Activated CD4-positive, alpha-beta T cell treated with anti-CD3 and anti-CD28 coated beads, Interleukin-2, amount 10 ng/mL, durations not matched to agents 7 days and 5 days (primary cell): ENCODE measurements around the gene CHRNA9. TPM values are rescaled to one million over a fixed set of nuclear protein-coding genes. Genes with fewer than 3 reads are reported as not detected.
"Not testable (repeated sequence)": the region's sequence is repeated elsewhere in the genome, so short reads cannot be mapped to it uniquely, and the experiment has no call there.

Experiments
- CTCF ChIA-PET: fragments of 350-600 bp; sonication (Branson Sonifier 250); formaldehyde crosslinking; loops from one replicate; lab custom pipeline; 2021; ENCODE audit warnings: antibody characterized with exemption; lab: Charles Lee
- POLR2A ChIA-PET: fragments of 350-600 bp; sonication (Branson Sonifier 250); formaldehyde crosslinking; loops from one replicate; lab custom pipeline; 2021; ENCODE audit warnings: antibody characterized with exemption; lab: Charles Lee
- DNase-seq: peaks from one replicate; pipeline ENCODE4 v3.0.0-alpha.2; 2020
- H3K27ac Mint-ChIP-seq: one replicate; pipeline ENCODE4 v1.8.0; 2021; ENCODE audit warnings: mild to moderate bottlenecking, moderate library complexity, mixed read lengths
- H3K27me3 Mint-ChIP-seq: one replicate; pipeline ENCODE4 v1.8.0; 2021; ENCODE audit warnings: mixed read lengths
- H3K36me3 Mint-ChIP-seq: one replicate; pipeline ENCODE4 v1.8.0; 2021; ENCODE audit warnings: low read depth, mixed read lengths
- H3K4me1 Mint-ChIP-seq: one replicate; pipeline ENCODE4 v1.8.0; 2021; ENCODE audit warnings: mixed read lengths
- H3K4me3 Mint-ChIP-seq: one replicate; pipeline ENCODE4 v1.8.0; 2021; ENCODE audit warnings: mild to moderate bottlenecking, moderate library complexity, mixed read lengths
- H3K9me3 Mint-ChIP-seq: one replicate; pipeline ENCODE4 v1.8.0; 2021; ENCODE audit warnings: mixed read lengths
- total RNA-seq, 2 experiments: library from RNA; stranded (reverse); gene quantifications; one replicate each; pipeline ENCODE4 v1.2.3, GENCODE V29; 2021

The CHRNA9 gene
- total RNA-seq, 2 experiments from 2014 or later = not detected

DNA sequence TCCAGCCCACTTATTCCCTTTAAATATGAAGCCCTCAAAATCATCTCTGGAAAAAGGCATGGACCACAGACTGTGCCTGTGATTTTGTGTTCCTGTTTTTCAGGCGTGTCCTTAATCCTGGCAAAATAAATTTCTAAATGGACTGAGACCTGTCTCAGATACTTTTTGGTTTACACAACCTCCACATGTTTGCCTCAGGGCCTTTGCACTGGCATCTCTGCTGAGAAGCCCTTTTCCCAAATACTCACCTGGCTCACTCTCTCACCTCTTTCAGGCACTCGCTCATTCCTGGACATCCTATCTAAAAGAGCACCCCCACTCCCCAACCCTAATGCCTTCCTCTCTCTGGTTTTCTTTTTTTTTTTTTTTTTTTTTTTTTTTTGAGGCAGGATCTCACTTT lies 40.5 kb downstream of the CHRNA9 start:
- Mint-ChIP-seq H3K27ac (no peak overlapping the region), H3K4me3 (no peak overlapping the region), H3K9me3 (no peaks in the 10 kb centered on the region), H3K36me3 (no peaks in the 10 kb centered on the region), H3K4me1 (no peaks in the 10 kb centered on the region), H3K27me3 (no peaks in the 10 kb centered on the region)
- DNase-seq = no peak
- ChIA-PET CTCF (no interaction called here), POLR2A (no interaction called here)

- POLR2A ChIA-PET = interaction anchor here (0.5 kb wide), 1 partner anchor 954 kb away, joined by 4 read pairs; no protein-coding TSS in a partner anchor
- no peak for DNase-seq
- H3K27me3 Mint-ChIP-seq = no peaks in the 10 kb centered on the region
- H3K27ac Mint-ChIP-seq = no peak overlapping the region
- CTCF ChIA-PET = no interaction called here
- no peaks in the 10 kb centered on the region for H3K9me3 Mint-ChIP-seq
- H3K4me1 Mint-ChIP-seq = peaks cover 2% of the 10 kb centered on the region
- no peak overlapping the region for H3K4me3 Mint-ChIP-seq
- no peaks in the 10 kb centered on the region for H3K36me3 Mint-ChIP-seq
Measured at GRCh38 chr4:40377512-40378365, 42.6 kb downstream of the CHRNA9 start.

- no peak overlapping the region for H3K27ac Mint-ChIP-seq
- no peaks in the 10 kb centered on the region for H3K36me3 Mint-ChIP-seq
- peaks cover 4% of the 10 kb centered on the region for H3K27me3 Mint-ChIP-seq
- POLR2A ChIA-PET = no interaction called here
- H3K9me3 Mint-ChIP-seq = no peaks in the 10 kb centered on the region
- no peak overlapping the region for H3K4me3 Mint-ChIP-seq
- CTCF ChIA-PET = interaction anchor here (1.3 kb wide), 1 partner anchor 11 kb away, joined by 3 read pairs; no protein-coding TSS in a partner anchor
- peaks cover 4% of the 10 kb centered on the region for H3K4me1 Mint-ChIP-seq
- DNase-seq = no peak
Measured at GRCh38 chr4:40378619-40379018, 43.5 kb downstream of the CHRNA9 start.

DNA sequence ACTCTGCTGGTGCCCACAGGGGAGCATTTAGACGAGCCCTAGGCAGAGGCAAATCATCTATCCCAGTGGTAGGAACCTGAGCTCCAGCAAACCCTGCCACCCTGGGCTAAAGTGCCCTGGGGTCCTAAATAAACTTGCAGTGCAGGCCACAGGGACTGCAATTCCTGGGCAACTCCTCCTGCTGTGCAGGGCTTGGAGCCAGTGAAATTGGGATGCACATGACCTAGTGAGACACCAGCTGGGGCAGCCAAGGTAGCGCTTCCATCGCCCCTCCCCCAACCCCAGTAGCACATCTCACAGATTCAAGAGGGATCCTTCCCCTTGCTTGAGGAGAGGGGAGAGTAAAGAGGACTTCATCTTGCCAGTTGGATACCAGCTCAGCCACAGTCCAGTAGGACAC lies 44.1 kb downstream of the CHRNA9 start:
- Mint-ChIP-seq H3K4me1 (peaks cover 4% of the 10 kb centered on the region), H3K27me3 (peaks cover 4% of the 10 kb centered on the region), H3K9me3 (no peaks in the 10 kb centered on the region), H3K27ac (no peak overlapping the region), H3K36me3 (no peaks in the 10 kb centered on the region), H3K4me3 (no peak overlapping the region)
- CTCF ChIA-PET = interaction anchor here (0.6 to 1.3 kb wide), 2 partner anchors 12 to 18 kb away, joined by 3 to 4 read pairs; no protein-coding TSS in a partner anchor
- POLR2A ChIA-PET = no interaction called here
- no peak for DNase-seq

DNA sequence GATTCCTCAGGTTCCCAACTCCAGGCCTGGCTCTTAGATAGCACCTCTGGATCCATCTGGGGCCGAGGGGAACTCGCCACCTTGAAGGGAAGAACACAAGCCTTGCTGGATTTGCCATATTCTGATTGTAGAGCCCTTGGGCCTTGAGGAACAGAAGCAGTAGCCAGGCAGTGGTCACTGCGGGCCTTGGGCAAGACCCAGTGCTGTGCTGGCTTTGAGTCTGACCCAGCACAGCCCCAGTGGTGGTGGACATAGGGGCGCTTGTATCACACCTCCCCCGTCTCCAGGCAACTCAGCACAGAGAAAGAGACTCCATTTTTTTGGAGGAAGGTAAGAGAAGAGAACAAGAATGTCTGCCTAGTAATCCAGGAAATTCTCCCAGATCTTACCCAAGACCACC lies 45.5 kb downstream of the CHRNA9 start:
- Mint-ChIP-seq H3K27ac (no peak overlapping the region), H3K36me3 (no peaks in the 10 kb centered on the region), H3K4me1 (peaks cover 5% of the 10 kb centered on the region), H3K9me3 (no peaks in the 10 kb centered on the region), H3K27me3 (peaks cover 4% of the 10 kb centered on the region), H3K4me3 (no peak overlapping the region)
- no peak for DNase-seq
- ChIA-PET POLR2A (no interaction called here), CTCF (interaction anchor here (0.6 to 1.6 kb wide), 3 partner anchors 10 to 1449 kb away, joined by 3 to 5 read pairs (median 3); no protein-coding TSS in a partner anchor)

DNA sequence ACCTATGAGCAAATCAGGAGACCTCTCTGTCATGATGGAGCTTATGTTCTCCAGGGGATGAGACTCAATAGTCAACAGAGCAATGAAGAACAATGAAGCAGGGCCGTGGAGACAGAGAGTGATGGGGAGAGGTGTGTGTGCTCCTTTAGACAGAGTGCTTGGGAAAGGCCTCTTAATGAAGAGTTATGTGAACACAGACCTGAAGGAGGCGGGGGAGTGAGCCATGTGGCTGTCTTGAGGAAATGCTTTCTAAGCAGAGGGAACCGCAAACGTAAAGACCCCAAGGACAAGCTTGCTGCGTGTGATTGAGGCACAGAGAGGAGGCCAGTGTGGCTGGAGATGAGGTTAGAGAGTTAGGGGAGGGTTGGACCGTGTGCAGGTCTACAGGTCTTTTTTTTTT lies 53.1 kb downstream of the CHRNA9 start:
- ChIA-PET CTCF (interaction anchor here (1.2 kb wide), 1 partner anchor 28 kb away, joined by 3 read pairs; no protein-coding TSS in a partner anchor), POLR2A (no interaction called here)
- no peaks in the 10 kb centered on the region for H3K36me3 Mint-ChIP-seq
- H3K4me1 Mint-ChIP-seq = peaks cover 4% of the 10 kb centered on the region
- peaks cover 4% of the 10 kb centered on the region for H3K27me3 Mint-ChIP-seq
- no peak overlapping the region for H3K27ac Mint-ChIP-seq
- H3K9me3 Mint-ChIP-seq = no peaks in the 10 kb centered on the region
- DNase-seq = no peak
- H3K4me3 Mint-ChIP-seq = no peak overlapping the region

GRCh38 chr4:40389986-40390385 lies 54.9 kb downstream of the CHRNA9 start:
- CTCF ChIA-PET = interaction anchor here (0.6 kb wide), 1 partner anchor 297 kb away, joined by 3 read pairs; no protein-coding TSS in a partner anchor
- no peak overlapping the region for H3K27ac Mint-ChIP-seq
- no peak overlapping the region for H3K4me3 Mint-ChIP-seq
- H3K36me3 Mint-ChIP-seq = no peaks in the 10 kb centered on the region
- H3K27me3 Mint-ChIP-seq = peaks cover 2% of the 10 kb centered on the region
- H3K9me3 Mint-ChIP-seq = no peaks in the 10 kb centered on the region
- no peak for DNase-seq
- peaks cover 4% of the 10 kb centered on the region for H3K4me1 Mint-ChIP-seq
- POLR2A ChIA-PET = no interaction called here

GRCh38 chr4:40392241-40392640 lies 57.1 kb downstream of the CHRNA9 start:
- POLR2A ChIA-PET, H3K27ac Mint-ChIP-seq, DNase-seq, H3K36me3 Mint-ChIP-seq, H3K27me3 Mint-ChIP-seq, H3K9me3 Mint-ChIP-seq, H3K4me1 Mint-ChIP-seq, H3K4me3 Mint-ChIP-seq, CTCF ChIA-PET: not testable (repeated sequence)

DNA sequence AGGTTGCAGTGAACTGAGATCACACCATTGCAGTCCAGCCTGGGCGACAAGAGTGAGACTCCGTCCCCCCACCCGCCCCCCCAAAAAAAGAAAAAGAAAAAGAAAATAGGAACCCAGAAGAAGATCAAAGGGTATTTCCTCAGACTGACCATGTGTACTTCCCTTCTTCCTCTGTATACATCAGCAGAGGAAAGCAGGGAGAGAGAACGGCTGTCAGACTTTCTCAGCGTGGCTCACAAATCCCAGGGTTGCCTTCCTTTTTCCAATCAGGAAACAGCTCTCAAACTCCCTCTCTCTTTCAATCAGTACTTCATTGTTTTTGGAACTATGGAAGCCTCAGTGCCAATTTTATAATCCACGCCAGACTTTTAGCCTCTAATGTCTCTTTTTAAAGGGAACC lies 59.1 kb downstream of the CHRNA9 start:
- peaks cover 4% of the 10 kb centered on the region for H3K27me3 Mint-ChIP-seq
- H3K9me3 Mint-ChIP-seq = no peaks in the 10 kb centered on the region
- ChIA-PET CTCF (interaction anchor here (0.7 kb wide), 1 partner anchor 201 kb away, joined by 3 read pairs; no protein-coding TSS in a partner anchor), POLR2A (no interaction called here)
- no peaks in the 10 kb centered on the region for H3K36me3 Mint-ChIP-seq
- DNase-seq = no peak
- no peaks in the 10 kb centered on the region for H3K4me1 Mint-ChIP-seq
- H3K27ac Mint-ChIP-seq = no peak overlapping the region
- H3K4me3 Mint-ChIP-seq = no peak overlapping the region

- Mint-ChIP-seq H3K27ac (no peak overlapping the region), H3K27me3 (peaks cover 4% of the 10 kb centered on the region), H3K36me3 (no peaks in the 10 kb centered on the region), H3K4me3 (no peak overlapping the region), H3K4me1 (no peaks in the 10 kb centered on the region), H3K9me3 (no peaks in the 10 kb centered on the region)
- POLR2A ChIA-PET = no interaction called here
- CTCF ChIA-PET = no interaction called here
- DNase-seq = no peak
Measured at GRCh38 chr4:40395166-40395900, 60.2 kb downstream of the CHRNA9 start.

DNA sequence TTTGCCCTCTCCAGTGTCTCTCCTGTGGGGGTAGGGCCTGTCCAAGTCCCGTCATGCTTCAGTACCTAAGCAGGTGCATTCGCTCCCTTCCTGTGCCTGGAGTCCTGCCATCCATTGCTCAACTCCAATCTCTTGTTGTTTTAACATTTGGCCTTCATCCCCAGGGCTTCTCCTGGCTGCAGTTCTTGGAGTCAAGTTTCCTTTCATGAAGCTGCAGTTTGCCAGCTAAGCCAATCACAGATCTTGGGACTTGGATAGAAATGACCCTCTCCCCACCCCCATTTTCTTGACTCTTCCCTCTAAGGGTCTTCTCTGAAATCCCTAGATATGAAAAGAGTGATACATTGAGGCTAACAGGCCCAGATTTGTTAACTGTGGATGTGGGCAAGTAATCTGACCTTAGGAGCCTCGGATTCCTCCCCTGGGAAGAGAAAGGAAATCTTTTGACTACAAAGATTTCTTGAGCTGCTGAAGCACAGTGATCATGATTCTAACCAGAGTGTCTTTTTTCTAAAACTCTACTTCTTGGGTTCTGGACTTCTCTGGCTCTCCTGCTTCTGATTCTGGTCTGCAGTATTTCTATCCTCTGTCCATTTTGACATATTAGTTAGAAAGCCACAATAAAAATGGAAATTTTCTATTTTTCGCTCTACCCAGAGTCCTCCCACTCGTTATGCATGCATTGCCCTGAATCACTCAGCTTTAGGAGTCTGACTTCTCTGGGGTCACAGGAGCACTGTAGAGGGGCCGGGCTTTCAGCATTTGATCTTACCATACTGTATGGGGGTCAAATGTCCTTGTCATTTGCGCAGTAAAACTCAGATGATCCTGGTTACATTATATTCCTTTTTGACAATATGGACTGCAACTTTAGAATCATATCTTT lies 61.0 kb downstream of the CHRNA9 start:
- peaks cover 4% of the 10 kb centered on the region for H3K27me3 Mint-ChIP-seq
- DNase-seq = no peak
- no peaks in the 10 kb centered on the region for H3K9me3 Mint-ChIP-seq
- H3K36me3 Mint-ChIP-seq = no peaks in the 10 kb centered on the region
- H3K4me3 Mint-ChIP-seq = no peak overlapping the region
- no peaks in the 10 kb centered on the region for H3K4me1 Mint-ChIP-seq
- CTCF ChIA-PET = no interaction called here
- H3K27ac Mint-ChIP-seq = no peak overlapping the region
- POLR2A ChIA-PET = no interaction called here

DNA sequence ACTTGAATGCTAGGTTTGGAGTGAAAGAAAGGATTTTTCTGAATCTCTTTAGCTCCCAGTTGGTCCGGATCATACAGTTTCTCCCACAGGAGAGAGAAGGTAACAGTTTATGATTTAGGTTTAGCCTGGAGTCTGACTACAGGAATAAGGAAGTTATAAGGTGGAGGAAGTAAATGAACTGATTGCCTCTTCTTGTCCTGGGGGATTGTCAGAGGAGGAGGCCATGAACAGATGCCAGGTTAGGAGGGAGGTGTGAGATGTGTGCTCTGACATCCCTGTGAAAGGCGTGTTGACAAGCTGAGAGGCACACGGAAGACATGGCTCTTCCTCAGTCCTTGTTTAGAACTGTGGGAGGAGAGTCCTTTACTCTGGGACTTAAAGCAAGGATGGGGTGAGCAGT lies 64.4 kb downstream of the CHRNA9 start:
- Mint-ChIP-seq H3K9me3 (no peaks in the 10 kb centered on the region), H3K27ac (no peak overlapping the region), H3K4me3 (no peak overlapping the region), H3K4me1 (no peaks in the 10 kb centered on the region), H3K36me3 (no peaks in the 10 kb centered on the region), H3K27me3 (peaks cover 2% of the 10 kb centered on the region)
- no peak for DNase-seq
- CTCF ChIA-PET = interaction anchor here (0.6 to 0.8 kb wide), 2 partner anchors 8 to 282 kb away, joined by 3 to 4 read pairs; no protein-coding TSS in a partner anchor
- POLR2A ChIA-PET = no interaction called here
